GM23338 (cell line): Measurements from ENCODE around the gene SIGLEC7. TPM values are rescaled to one million over a fixed set of nuclear protein-coding genes. Genes with fewer than 3 reads are reported as not detected.
A peak's percentile ranks its signal among the peaks of the same experiment; 100 is the strongest.

ENCODE experiments used
- ATAC-seq: fragments of 200-7000 bp; cut with Tn5 transposase; 3 replicates; pipeline ENCODE4 v1.9.1; 2020
- DNase-seq: peaks from one replicate; pipeline ENCODE4 v3.0.0-alpha.2; 2015; ENCODE audit warnings: low spot score
- H2AFZ ChIP-seq: fragments of 200-600 bp; sonication (generic); 2 replicates; pipeline ENCODE4 v1.8.0; 2016; ENCODE audit warnings: antibody characterized with exemption, mild to moderate bottlenecking, moderate library complexity
- H3F3A ChIP-seq: fragments of 200-600 bp; sonication (generic); replicated peaks from 2 replicates; pipeline ENCODE4 v1.8.0; 2017; ENCODE audit warnings: antibody characterized with exemption, mixed run types, low read depth
- H3K27ac ChIP-seq: fragments of 200-600 bp; sonication (generic); 2 replicates; pipeline ENCODE4 v1.6.1; 2016; ENCODE audit warnings: low read depth
- H3K27me3 ChIP-seq: fragments of 200-600 bp; sonication (generic); 2 replicates; pipeline ENCODE4 v1.8.0; 2016; ENCODE audit warnings: mild to moderate bottlenecking, mixed run types, moderate library complexity; ENCODE audit not compliant: insufficient read depth
- H3K36me3 ChIP-seq: fragments of 200-600 bp; sonication (generic); 2 replicates; pipeline ENCODE4 v1.8.0; 2016; ENCODE audit warnings: mild to moderate bottlenecking; ENCODE audit not compliant: insufficient read depth
- H3K4me1 ChIP-seq: fragments of 200-600 bp; sonication (generic); 2 replicates; pipeline ENCODE4 v1.8.0; 2016; ENCODE audit warnings: mild to moderate bottlenecking, moderate library complexity; ENCODE audit not compliant: insufficient read depth
- H3K4me2 ChIP-seq: fragments of 200-600 bp; sonication (generic); 2 replicates; pipeline ENCODE4 v1.7.1; 2017; ENCODE audit warnings: mixed run types
- H3K4me3 ChIP-seq: fragments of 200-600 bp; sonication (generic); 2 replicates; pipeline ENCODE4 v1.6.1; 2016; ENCODE audit warnings: mixed run types
- H3K79me2 ChIP-seq: fragments of 200-600 bp; sonication (generic); replicated peaks from 2 replicates; pipeline ENCODE4 v1.8.0; 2017; ENCODE audit warnings: mild to moderate bottlenecking; ENCODE audit not compliant: insufficient read depth
- H3K9me2 ChIP-seq: fragments of 200-600 bp; sonication (generic); 2 replicates; pipeline ENCODE4 v1.8.0; 2017; ENCODE audit not compliant: insufficient read depth
- H4K20me1 ChIP-seq: fragments of 200-600 bp; sonication (generic); replicated peaks from 2 replicates; pipeline ENCODE4 v1.8.0; 2017; ENCODE audit warnings: mild to moderate bottlenecking; ENCODE audit not compliant: insufficient read depth
- H3K27ac Mint-ChIP-seq: 2 replicates; pipeline ENCODE4 v1.8.0; 2020; ENCODE audit warnings: inconsistent platforms, mild to moderate bottlenecking, moderate library complexity, mixed read lengths
- H3K27me3 Mint-ChIP-seq: 3 replicates; pipeline ENCODE4 v1.8.0; 2022; ENCODE audit warnings: low read depth, mild to moderate bottlenecking, moderate library complexity, mixed read lengths, inconsistent platforms; ENCODE audit not compliant: insufficient read depth, poor library complexity
- H3K36me3 Mint-ChIP-seq: 3 replicates; pipeline ENCODE4 v1.8.0; 2021; ENCODE audit warnings: low read depth, mild to moderate bottlenecking, inconsistent platforms, moderate library complexity, mixed read lengths
- H3K4me1 Mint-ChIP-seq: 3 replicates; pipeline ENCODE4 v1.8.0; 2020; ENCODE audit warnings: mild to moderate bottlenecking, inconsistent platforms, mixed read lengths
- H3K4me3 Mint-ChIP-seq: 3 replicates; pipeline ENCODE4 v1.8.0; 2021; ENCODE audit warnings: moderate library complexity, mild to moderate bottlenecking, inconsistent platforms, mixed read lengths
- H3K9me3 Mint-ChIP-seq: 3 replicates; pipeline ENCODE4 v1.8.0; 2020; ENCODE audit warnings: moderate library complexity, mild to moderate bottlenecking, inconsistent platforms, mixed read lengths
- CREB1 ChIP-seq: fragments of 250-450 bp; sonication (Bioruptor Pico); IDR thresholded peaks from 2 replicates; pipeline ENCODE4 v1.5.0; 2020; ENCODE audit warnings: low read depth, mild to moderate bottlenecking, moderate library complexity
- EZH2 ChIP-seq: fragments of 200-600 bp; sonication (generic); IDR thresholded peaks from one replicate; pipeline ENCODE4 v1.8.0; 2017; ENCODE audit warnings: antibody characterized with exemption, mild to moderate bottlenecking, low read depth; ENCODE audit not compliant: unreplicated experiment
- EZH2phosphoT487 ChIP-seq: fragments of 200-600 bp; sonication (generic); IDR thresholded peaks from one replicate; pipeline ENCODE4 v1.8.1; 2018; ENCODE audit warnings: antibody characterized with exemption; ENCODE audit not compliant: unreplicated experiment
- JUNB ChIP-seq: IDR thresholded peaks from one replicate; pipeline ENCODE4 v1.6.1; 2016; ENCODE audit warnings: antibody characterized with exemption; ENCODE audit not compliant: unreplicated experiment
- NANOG ChIP-seq: IDR thresholded peaks from 2 replicates; pipeline ENCODE4 v1.6.1; 2016; ENCODE audit warnings: antibody characterized with exemption, borderline replicate concordance
- POLR2AphosphoS5 ChIP-seq: IDR thresholded peaks from 2 replicates; pipeline ENCODE4 v1.6.1; 2016; ENCODE audit warnings: antibody characterized with exemption, low read depth
- ZNF114 ChIP-seq: fragments of 250-450 bp; sonication (Bioruptor Pico); IDR thresholded peaks from 2 replicates; pipeline ENCODE4 v1.5.0; 2020; ENCODE audit warnings: mild to moderate bottlenecking, moderate library complexity
- ZNF331 ChIP-seq: fragments of 250-450 bp; sonication (Bioruptor Pico); IDR thresholded peaks from 2 replicates; pipeline ENCODE4 v1.5.0; 2020; ENCODE audit warnings: low read depth, mild to moderate bottlenecking, moderate library complexity
- polyA plus RNA-seq: library from polyadenylated mRNA; unstranded; fragments of >200 nt; fragmentation: Nextera tagmentation; extraction: Ambion mirVana; gene quantifications from 2 replicates; pipeline ENCODE4 v1.2.1, GENCODE V29; 2016
- total RNA-seq: library from RNA; depleted of rRNA; stranded (reverse); fragments of >200 nt; shearing (Covaris generic); gene quantifications from 2 replicates; pipeline ENCODE4 v1.2.3, GENCODE V29; 2014
- TF ChIP-seq, protein P1 (sequence below): fragments of 250-450 bp; sonication (Bioruptor Pico); IDR thresholded peaks from 2 replicates; pipeline ENCODE4 v1.5.0; 2020; ENCODE audit warnings: mild to moderate bottlenecking, moderate library complexity
- TF ChIP-seq, protein P2 (sequence below): IDR thresholded peaks from 2 replicates; pipeline ENCODE4 v1.6.1; 2016; ENCODE audit warnings: antibody characterized with exemption
- TF ChIP-seq, protein P3 (sequence below): IDR thresholded peaks from one replicate; pipeline ENCODE4 v1.6.1; 2018; ENCODE audit warnings: antibody characterized with exemption; ENCODE audit not compliant: unreplicated experiment
- TF ChIP-seq, protein P4 (sequence below), 2 experiments: fragments of 200-600 bp in 1 of 2; sonication (generic) in 1 of 2; conservative IDR thresholded peaks; 2 replicates each; pipeline versions ENCODE4 v1.5.1 to v1.6.1; 2016 to 2017; ENCODE audit warnings: antibody characterized with exemption in 2 of 2, low read depth in 2 of 2, mild to moderate bottlenecking in 2 of 2, moderate library complexity in 1 of 2

Gene SIGLEC7
- total and polyA plus RNA-seq, 2 experiments from 2014 or later: not detected

DNA sequence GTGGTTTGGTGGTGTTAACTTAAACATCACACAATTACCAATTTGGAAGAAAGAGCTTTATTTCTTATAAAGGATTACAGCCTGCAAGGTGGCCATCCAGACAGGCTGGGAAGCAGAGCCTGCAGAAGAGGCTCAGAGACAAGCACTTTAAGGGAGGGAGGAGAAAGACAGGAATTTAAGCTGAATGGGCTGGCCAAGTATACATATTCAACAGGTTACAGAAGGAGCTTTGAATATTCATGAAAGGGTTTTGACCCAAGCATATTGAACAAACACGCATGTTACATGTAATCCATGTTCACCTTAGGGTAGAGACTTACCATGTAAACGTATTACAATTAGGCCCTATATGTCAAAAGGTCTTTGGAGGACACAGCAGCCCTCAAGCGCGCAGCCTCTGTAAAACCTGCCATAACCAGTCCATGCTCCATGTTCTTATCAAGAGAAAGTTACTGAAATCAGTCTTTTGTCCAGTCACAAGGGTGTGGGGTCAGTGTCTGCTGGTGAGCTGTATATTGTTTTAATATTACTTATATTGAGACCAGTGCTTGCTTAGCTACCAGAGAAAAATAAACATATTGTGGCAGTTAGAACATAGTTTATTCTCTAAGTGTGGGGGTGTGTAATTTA lies 19.9 kb downstream of the SIGLEC7 start (continued):
- TF ChIP-seq, protein P1, sequence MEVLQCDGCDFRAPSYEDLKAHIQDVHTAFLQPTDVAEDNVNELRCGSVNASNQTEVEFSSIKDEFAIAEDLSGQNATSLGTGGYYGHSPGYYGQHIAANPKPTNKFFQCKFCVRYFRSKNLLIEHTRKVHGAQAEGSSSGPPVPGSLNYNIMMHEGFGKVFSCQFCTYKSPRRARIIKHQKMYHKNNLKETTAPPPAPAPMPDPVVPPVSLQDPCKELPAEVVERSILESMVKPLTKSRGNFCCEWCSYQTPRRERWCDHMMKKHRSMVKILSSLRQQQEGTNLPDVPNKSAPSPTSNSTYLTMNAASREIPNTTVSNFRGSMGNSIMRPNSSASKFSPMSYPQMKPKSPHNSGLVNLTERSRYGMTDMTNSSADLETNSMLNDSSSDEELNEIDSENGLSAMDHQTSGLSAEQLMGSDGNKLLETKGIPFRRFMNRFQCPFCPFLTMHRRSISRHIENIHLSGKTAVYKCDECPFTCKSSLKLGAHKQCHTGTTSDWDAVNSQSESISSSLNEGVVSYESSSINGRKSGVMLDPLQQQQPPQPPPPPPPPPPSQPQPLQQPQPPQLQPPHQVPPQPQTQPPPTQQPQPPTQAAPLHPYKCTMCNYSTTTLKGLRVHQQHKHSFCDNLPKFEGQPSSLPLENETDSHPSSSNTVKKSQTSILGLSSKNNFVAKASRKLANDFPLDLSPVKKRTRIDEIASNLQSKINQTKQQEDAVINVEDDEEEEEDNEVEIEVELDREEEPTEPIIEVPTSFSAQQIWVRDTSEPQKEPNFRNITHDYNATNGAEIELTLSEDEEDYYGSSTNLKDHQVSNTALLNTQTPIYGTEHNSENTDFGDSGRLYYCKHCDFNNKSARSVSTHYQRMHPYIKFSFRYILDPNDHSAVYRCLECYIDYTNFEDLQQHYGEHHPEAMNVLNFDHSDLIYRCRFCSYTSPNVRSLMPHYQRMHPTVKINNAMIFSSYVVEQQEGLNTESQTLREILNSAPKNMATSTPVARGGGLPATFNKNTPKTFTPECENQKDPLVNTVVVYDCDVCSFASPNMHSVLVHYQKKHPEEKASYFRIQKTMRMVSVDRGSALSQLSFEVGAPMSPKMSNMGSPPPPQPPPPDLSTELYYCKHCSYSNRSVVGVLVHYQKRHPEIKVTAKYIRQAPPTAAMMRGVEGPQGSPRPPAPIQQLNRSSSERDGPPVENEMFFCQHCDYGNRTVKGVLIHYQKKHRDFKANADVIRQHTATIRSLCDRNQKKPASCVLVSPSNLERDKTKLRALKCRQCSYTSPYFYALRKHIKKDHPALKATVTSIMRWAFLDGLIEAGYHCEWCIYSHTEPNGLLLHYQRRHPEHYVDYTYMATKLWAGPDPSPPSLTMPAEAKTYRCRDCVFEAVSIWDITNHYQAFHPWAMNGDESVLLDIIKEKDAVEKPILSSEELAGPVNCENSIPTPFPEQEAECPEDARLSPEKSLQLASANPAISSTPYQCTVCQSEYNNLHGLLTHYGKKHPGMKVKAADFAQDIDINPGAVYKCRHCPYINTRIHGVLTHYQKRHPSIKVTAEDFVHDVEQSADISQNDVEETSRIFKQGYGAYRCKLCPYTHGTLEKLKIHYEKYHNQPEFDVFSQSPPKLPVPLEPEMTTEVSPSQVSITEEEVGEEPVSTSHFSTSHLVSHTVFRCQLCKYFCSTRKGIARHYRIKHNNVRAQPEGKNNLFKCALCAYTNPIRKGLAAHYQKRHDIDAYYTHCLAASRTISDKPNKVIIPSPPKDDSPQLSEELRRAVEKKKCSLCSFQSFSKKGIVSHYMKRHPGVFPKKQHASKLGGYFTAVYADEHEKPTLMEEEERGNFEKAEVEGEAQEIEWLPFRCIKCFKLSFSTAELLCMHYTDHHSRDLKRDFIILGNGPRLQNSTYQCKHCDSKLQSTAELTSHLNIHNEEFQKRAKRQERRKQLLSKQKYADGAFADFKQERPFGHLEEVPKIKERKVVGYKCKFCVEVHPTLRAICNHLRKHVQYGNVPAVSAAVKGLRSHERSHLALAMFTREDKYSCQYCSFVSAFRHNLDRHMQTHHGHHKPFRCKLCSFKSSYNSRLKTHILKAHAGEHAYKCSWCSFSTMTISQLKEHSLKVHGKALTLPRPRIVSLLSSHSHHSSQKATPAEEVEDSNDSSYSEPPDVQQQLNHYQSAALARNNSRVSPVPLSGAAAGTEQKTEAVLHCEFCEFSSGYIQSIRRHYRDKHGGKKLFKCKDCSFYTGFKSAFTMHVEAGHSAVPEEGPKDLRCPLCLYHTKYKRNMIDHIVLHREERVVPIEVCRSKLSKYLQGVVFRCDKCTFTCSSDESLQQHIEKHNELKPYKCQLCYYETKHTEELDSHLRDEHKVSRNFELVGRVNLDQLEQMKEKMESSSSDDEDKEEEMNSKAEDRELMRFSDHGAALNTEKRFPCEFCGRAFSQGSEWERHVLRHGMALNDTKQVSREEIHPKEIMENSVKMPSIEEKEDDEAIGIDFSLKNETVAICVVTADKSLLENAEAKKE (CRISPR knock-in tag): no peak
- no peak for TF ChIP-seq CREB1 (CRISPR knock-in tag)
- no peak for TF ChIP-seq POLR2AphosphoS5
- no peak for TF ChIP-seq ZNF331 (CRISPR knock-in tag)

DNA sequence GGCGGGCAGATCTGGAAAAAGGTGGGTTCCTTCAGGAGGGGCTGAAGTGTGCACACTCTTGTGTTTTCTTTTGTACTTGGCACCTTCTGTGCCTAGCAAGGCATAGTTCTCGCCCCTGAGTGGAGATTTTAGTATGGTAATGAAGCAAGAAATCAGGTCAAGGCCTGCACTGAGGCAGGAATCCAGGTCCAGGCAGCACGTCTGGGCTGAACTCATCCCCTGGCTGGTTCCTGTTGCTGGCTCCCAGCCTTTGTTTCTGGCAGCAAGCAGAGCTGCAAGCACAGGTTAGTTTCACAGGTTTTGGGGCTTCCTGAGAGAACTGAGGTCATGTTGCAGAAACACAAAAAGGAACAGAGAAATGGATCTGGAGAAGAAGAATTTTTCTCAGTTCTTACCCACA lies 21.2 kb downstream of the SIGLEC7 start:
- Mint-ChIP-seq H3K27ac (no peak overlapping the region), H3K27me3 (peaks cover 7% of the 10 kb centered on the region), H3K4me1 (0 out of 3 replicates have a peak, but pooled peaks cover 2% of the 10 kb centered on the region), H3K9me3 (peaks cover 9% of the 10 kb centered on the region), H3K36me3 (peaks cover 5% of the 10 kb centered on the region; the same call in 1 of the 3 replicates), H3K4me3 (no peak overlapping the region)
- Histone ChIP-seq H3K4me1 (no peaks in the 10 kb centered on the region), H3K79me2 (no peaks in the 10 kb centered on the region), H3K9me2 (no peaks in the 10 kb centered on the region), H3K36me3 (no peaks in the 10 kb centered on the region), H3K4me2 (no peak overlapping the region), H3K27ac (no peak overlapping the region), H3K27me3 (no peaks in the 10 kb centered on the region), H3K4me3 (no peak overlapping the region), H2AFZ (peak overlapping the region; percentile 66; the same call in 1 of the 2 replicates), H3F3A (no peaks in the 10 kb centered on the region), H4K20me1 (no peaks in the 10 kb centered on the region)
- DNase-seq (peak; percentile 13), ATAC-seq (no peak)
- TF ChIP-seq, protein P2, sequence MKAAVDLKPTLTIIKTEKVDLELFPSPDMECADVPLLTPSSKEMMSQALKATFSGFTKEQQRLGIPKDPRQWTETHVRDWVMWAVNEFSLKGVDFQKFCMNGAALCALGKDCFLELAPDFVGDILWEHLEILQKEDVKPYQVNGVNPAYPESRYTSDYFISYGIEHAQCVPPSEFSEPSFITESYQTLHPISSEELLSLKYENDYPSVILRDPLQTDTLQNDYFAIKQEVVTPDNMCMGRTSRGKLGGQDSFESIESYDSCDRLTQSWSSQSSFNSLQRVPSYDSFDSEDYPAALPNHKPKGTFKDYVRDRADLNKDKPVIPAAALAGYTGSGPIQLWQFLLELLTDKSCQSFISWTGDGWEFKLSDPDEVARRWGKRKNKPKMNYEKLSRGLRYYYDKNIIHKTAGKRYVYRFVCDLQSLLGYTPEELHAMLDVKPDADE: no peak
- TF ChIP-seq JUNB: no peak
- TF ChIP-seq, protein P3, sequence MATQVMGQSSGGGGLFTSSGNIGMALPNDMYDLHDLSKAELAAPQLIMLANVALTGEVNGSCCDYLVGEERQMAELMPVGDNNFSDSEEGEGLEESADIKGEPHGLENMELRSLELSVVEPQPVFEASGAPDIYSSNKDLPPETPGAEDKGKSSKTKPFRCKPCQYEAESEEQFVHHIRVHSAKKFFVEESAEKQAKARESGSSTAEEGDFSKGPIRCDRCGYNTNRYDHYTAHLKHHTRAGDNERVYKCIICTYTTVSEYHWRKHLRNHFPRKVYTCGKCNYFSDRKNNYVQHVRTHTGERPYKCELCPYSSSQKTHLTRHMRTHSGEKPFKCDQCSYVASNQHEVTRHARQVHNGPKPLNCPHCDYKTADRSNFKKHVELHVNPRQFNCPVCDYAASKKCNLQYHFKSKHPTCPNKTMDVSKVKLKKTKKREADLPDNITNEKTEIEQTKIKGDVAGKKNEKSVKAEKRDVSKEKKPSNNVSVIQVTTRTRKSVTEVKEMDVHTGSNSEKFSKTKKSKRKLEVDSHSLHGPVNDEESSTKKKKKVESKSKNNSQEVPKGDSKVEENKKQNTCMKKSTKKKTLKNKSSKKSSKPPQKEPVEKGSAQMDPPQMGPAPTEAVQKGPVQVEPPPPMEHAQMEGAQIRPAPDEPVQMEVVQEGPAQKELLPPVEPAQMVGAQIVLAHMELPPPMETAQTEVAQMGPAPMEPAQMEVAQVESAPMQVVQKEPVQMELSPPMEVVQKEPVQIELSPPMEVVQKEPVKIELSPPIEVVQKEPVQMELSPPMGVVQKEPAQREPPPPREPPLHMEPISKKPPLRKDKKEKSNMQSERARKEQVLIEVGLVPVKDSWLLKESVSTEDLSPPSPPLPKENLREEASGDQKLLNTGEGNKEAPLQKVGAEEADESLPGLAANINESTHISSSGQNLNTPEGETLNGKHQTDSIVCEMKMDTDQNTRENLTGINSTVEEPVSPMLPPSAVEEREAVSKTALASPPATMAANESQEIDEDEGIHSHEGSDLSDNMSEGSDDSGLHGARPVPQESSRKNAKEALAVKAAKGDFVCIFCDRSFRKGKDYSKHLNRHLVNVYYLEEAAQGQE: no peak
- TF ChIP-seq NANOG: no peak
- no peak for TF ChIP-seq EZH2phosphoT487
- no peak for TF ChIP-seq POLR2AphosphoS5
- TF ChIP-seq, protein P4, sequence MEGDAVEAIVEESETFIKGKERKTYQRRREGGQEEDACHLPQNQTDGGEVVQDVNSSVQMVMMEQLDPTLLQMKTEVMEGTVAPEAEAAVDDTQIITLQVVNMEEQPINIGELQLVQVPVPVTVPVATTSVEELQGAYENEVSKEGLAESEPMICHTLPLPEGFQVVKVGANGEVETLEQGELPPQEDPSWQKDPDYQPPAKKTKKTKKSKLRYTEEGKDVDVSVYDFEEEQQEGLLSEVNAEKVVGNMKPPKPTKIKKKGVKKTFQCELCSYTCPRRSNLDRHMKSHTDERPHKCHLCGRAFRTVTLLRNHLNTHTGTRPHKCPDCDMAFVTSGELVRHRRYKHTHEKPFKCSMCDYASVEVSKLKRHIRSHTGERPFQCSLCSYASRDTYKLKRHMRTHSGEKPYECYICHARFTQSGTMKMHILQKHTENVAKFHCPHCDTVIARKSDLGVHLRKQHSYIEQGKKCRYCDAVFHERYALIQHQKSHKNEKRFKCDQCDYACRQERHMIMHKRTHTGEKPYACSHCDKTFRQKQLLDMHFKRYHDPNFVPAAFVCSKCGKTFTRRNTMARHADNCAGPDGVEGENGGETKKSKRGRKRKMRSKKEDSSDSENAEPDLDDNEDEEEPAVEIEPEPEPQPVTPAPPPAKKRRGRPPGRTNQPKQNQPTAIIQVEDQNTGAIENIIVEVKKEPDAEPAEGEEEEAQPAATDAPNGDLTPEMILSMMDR (conservative IDR thresholded peaks at IDR 0.05; ENCODE audit: low read depth in 2 of 2): no peak
- TF ChIP-seq ZNF331 (CRISPR knock-in tag): no peak
- no peak for TF ChIP-seq EZH2
- TF ChIP-seq CREB1 (CRISPR knock-in tag): no peak
- no peak for TF ChIP-seq ZNF114
